HepG2 (cell line): ENCODE data around the gene DNASE1L2. TPM values are rescaled to one million over a fixed set of nuclear protein-coding genes. Genes with fewer than 3 reads are reported as not detected.

ENCODE experiments used
- BCL3 ChIP-seq: sonication (generic); formaldehyde crosslinking; IDR thresholded peaks from 2 replicates; pipeline ENCODE4 v1.5.1; 2020; ENCODE audit warnings: mild to moderate bottlenecking, missing genetic modification reagents, moderate library complexity
- DMAP1 ChIP-seq: IDR thresholded peaks from 2 replicates; pipeline ENCODE4 v1.6.1; 2016
- GLMP ChIP-seq: sonication (generic); formaldehyde crosslinking; IDR thresholded peaks from 2 replicates; pipeline ENCODE4 v1.9.0; 2021; ENCODE audit warnings: missing genetic modification reagents, mild to moderate bottlenecking, borderline replicate concordance
- GRHL1 ChIP-seq: sonication (generic); formaldehyde crosslinking; conservative IDR thresholded peaks from 2 replicates; pipeline ENCODE4 v1.8.0; 2022; ENCODE audit warnings: missing genetic modification reagents
- HNRNPK ChIP-seq: fragments of 200-400 bp; formaldehyde crosslinking; IDR thresholded peaks from 2 replicates; pipeline ENCODE4 v1.6.1; 2018; ENCODE audit warnings: low read length, low read depth, moderate library complexity, mild to moderate bottlenecking; ENCODE audit not compliant: poor library complexity, severe bottlenecking
- PBX2 ChIP-seq: IDR thresholded peaks from 2 replicates; pipeline ENCODE4 v1.6.1; 2016; ENCODE audit warnings: control low read depth
- SMARCE1 ChIP-seq: fragments of 450-650 bp; IDR thresholded peaks from 2 replicates; pipeline ENCODE4 v1.6.1; 2017; ENCODE audit warnings: borderline replicate concordance
- THAP7 ChIP-seq: sonication (generic); formaldehyde crosslinking; IDR thresholded peaks from 2 replicates; pipeline ENCODE4 v1.8.1; 2023; ENCODE audit warnings: mild to moderate bottlenecking, missing genetic modification reagents
- ZNF660 ChIP-seq: sonication (generic); formaldehyde crosslinking; IDR thresholded peaks from 2 replicates; pipeline ENCODE4 v1.5.1; 2020; ENCODE audit warnings: mild to moderate bottlenecking, low read depth, missing genetic modification reagents, borderline replicate concordance
- polyA plus RNA-seq, 8 experiments: library from polyadenylated mRNA; depleted of rRNA in 3 of 8; stranded (reverse) in 7 of 8; unstranded in 1 of 8; fragments of >200 nt; fragmentation: Illumina TruSeq in 4 of 8; extraction: Trizol in 4 of 8; gene quantifications; 2 replicates each; pipeline versions ENCODE4 v1.2.1 to v1.2.3, GENCODE V29; 2011 to 2016; ENCODE audit warnings: low read depth in 4 of 8, missing spikeins in 1 of 8, mixed read lengths in 1 of 8; ENCODE audit not compliant: insufficient read depth in 1 of 8
- total RNA-seq, 5 experiments: library from RNA; depleted of rRNA; stranded (reverse); fragments of >200 nt; fragmentation: Illumina TruSeq; extraction: Trizol; gene quantifications; 2 replicates each; pipeline ENCODE4 v1.2.3, GENCODE V29; 2016; ENCODE audit warnings: low read depth in 1 of 5
- TF ChIP-seq, protein P1 (sequence below), 2 experiments: fragments of 450-650 bp in 1 of 2; sonication (generic) in 1 of 2; formaldehyde crosslinking in 1 of 2; IDR thresholded peaks; 2 replicates each; pipeline versions ENCODE4 v1.6.1 to v1.8.0; 2016 to 2022; ENCODE audit warnings: antibody characterized with exemption in 1 of 2, mild to moderate bottlenecking in 1 of 2, missing genetic modification reagents in 1 of 2
- TF ChIP-seq, protein P2 (sequence below): sonication (generic); formaldehyde crosslinking; IDR thresholded peaks from 2 replicates; pipeline ENCODE4 v1.4.0; 2020; ENCODE audit warnings: mild to moderate bottlenecking, missing genetic modification reagents

Gene DNASE1L2
- total and polyA plus RNA-seq, 2 of the 13 experiments (the other 11 are each of a cell fraction or from before 2014, with no cell fraction given): 0.44 to 0.50 TPM

DNA sequence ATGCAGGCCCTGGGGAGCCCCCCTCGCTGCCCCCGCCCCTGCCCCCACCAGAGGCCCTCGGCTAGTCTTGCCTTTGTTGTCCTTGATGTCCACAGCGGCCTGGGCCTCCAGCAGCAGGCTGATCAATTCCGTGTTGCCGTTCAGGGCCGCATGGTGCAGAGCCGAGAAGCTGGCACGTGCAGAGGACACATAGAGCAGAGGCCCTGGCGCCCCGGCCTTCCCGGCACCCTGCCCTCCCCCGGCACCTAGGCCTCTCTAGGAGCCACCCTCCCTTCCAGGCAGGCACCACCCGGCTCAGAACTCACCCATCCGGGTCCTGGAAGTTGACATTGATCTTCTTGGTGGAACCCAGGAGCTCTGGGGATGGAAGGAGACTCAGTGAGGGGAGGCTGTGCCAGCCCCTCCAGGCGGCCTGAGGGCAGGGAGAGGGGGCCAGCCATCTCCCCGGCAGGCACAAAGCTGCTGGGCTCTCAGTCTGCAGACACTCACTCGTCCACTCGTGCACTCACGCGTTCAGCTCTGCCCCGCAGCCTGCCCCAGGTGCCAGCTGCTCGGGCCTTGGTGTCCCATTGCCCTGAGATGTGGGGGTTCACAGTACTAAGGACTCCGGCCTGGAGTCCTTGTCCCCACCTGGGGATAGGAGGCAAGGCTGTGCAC lies 46.1 kb upstream of the DNASE1L2 start (continued):
- TF ChIP-seq GRHL1 (no peak), THAP7 (no peak), ZNF660 (CRISPR knock-in tag) (no peak), SMARCE1 (no peak), HNRNPK (no peak), PBX2 (CRISPR knock-in tag) (no peak), DMAP1 (CRISPR knock-in tag) (peak; percentile 39; the same call in 1 of the 2 replicates), GLMP (CRISPR knock-in tag) (no peak), BCL3 (CRISPR knock-in tag) (no peak)
- TF ChIP-seq, protein P1, sequence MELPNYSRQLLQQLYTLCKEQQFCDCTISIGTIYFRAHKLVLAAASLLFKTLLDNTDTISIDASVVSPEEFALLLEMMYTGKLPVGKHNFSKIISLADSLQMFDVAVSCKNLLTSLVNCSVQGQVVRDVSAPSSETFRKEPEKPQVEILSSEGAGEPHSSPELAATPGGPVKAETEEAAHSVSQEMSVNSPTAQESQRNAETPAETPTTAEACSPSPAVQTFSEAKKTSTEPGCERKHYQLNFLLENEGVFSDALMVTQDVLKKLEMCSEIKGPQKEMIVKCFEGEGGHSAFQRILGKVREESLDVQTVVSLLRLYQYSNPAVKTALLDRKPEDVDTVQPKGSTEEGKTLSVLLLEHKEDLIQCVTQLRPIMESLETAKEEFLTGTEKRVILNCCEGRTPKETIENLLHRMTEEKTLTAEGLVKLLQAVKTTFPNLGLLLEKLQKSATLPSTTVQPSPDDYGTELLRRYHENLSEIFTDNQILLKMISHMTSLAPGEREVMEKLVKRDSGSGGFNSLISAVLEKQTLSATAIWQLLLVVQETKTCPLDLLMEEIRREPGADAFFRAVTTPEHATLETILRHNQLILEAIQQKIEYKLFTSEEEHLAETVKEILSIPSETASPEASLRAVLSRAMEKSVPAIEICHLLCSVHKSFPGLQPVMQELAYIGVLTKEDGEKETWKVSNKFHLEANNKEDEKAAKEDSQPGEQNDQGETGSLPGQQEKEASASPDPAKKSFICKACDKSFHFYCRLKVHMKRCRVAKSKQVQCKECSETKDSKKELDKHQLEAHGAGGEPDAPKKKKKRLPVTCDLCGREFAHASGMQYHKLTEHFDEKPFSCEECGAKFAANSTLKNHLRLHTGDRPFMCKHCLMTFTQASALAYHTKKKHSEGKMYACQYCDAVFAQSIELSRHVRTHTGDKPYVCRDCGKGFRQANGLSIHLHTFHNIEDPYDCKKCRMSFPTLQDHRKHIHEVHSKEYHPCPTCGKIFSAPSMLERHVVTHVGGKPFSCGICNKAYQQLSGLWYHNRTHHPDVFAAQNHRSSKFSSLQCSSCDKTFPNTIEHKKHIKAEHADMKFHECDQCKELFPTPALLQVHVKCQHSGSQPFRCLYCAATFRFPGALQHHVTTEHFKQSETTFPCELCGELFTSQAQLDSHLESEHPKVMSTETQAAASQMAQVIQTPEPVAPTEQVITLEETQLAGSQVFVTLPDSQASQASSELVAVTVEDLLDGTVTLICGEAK (IDR thresholded peaks at IDR 0.05): no peak
- TF ChIP-seq, protein P1 (CRISPR knock-in tag; IDR thresholded peaks at IDR 0.05): no peak
- TF ChIP-seq, protein P2, sequence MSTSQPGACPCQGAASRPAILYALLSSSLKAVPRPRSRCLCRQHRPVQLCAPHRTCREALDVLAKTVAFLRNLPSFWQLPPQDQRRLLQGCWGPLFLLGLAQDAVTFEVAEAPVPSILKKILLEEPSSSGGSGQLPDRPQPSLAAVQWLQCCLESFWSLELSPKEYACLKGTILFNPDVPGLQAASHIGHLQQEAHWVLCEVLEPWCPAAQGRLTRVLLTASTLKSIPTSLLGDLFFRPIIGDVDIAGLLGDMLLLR (CRISPR knock-in tag): no peak
